Panc1 (cell line): ENCODE measurements around the gene TSPAN14.

Source experiments
- CTCF ChIP-seq: fragments of 450-650 bp; IDR thresholded peaks from 2 replicates; pipeline ENCODE4 v1.5.1; 2017; ENCODE audit warnings: mild to moderate bottlenecking
- POLR2AphosphoS5 ChIP-seq: IDR thresholded peaks from 2 replicates; pipeline ENCODE4 v1.6.1; 2012; ENCODE audit warnings: mild to moderate bottlenecking, low read depth, low read length, moderate library complexity
- REST ChIP-seq, 2 experiments: IDR thresholded peaks; 2 replicates each; pipeline ENCODE4 v1.6.1; 2011 to 2012; ENCODE audit warnings: low read depth in 2 of 2, control low read depth in 1 of 2, low read length in 1 of 2, mild to moderate bottlenecking in 1 of 2, moderate library complexity in 1 of 2; ENCODE audit not compliant: insufficient read depth in 1 of 2
- TCF7L2 ChIP-seq: IDR thresholded peaks from 2 replicates; pipeline ENCODE4 v1.6.1; 2011; ENCODE audit warnings: mild to moderate bottlenecking, low read depth, low read length, inconsistent platforms

- TF ChIP-seq CTCF (no peak), TCF7L2 (no peak), POLR2AphosphoS5 (no peak), REST (IDR thresholded peaks at IDR 0.05; ENCODE audit: insufficient read depth in 1 of 2, low read depth in 2 of 2, low read length in 1 of 2) (no peak)
These were observed 45.0 kb upstream of the TSPAN14 start for GRCh38 chr10:80409121-80409520.
